Measurements from ENCODE around the gene ZCCHC9.
"Not testable (repeated sequence)": the region's sequence is repeated elsewhere in the genome, so short reads cannot be mapped to it uniquely, and the experiment has no call there.

The ZCCHC9 gene

GRCh38 chr5:81301271-81302015, at the start of gene ZCCHC9:
Gene ZCCHC9, plus strand, starts transcription at chr5:81301587. Its CDS starts 3,171 bp downstream, at chr5:81304758.
- DNase-seq (ENCODE audit: low read depth) = peak; percentile 77

DNA sequence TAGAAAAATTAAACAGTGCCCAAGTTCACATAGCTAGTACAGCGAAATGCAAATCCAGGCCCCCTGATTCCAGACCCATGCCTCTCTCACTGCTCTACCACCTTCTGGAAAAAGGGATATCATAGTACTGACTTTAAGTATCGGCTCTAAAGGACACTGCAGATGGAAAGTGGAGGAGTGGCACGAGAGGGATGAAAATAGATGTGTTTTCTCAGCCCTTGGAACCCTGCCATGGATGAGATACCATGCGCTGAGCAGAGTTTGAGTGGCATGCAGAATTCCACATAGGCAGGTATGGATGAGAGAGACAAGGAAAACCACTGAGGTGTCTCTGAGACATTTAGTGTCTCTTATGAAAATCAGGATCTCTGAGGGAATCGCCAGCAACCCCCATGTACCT, 49.5 kb upstream of the ZCCHC9 start:
- no peak for DNase-seq (ENCODE audit: low read depth)

DNA sequence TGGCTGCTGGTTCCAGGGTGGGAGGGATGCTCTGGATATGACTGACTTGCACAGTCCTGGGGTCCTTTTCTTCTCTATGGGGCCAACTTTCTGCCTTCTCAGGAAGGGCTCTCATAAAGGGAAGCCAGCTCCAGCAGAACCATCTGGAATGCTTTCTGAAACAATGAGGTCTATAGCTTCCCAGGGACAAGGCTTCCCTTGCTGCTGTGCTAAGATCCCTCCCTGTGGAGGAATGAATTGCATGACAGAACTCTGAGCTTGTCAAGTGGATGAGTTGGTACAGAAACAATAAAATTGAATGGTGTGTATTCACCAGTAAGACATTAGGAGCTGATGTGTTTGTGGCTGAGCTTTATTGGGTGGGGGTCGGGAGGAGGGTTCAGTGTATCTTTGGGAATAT, 48.5 kb upstream of the ZCCHC9 start:
- DNase-seq (ENCODE audit: low read depth) = no peak

DNA sequence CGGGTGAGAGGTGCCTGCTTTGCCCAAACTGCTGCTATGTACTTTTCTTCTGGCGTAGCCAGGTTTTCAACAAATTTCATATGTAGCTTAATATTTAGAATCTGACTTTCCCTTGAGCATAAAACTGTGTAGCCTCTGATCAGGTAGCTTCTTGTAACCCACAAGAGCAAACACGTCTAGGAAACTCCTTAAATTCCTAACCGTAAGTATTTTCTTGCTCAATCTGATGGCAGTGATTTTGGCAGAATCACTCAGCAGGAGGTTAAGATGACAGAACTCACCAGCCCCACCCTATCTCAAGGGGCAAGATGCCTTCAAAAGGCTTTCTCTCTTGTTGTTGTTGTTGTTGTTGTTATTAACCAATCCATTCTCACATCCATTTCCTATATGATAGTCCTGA, 47.5 kb upstream of the ZCCHC9 start:
- DNase-seq (ENCODE audit: low read depth) = no peak

DNA sequence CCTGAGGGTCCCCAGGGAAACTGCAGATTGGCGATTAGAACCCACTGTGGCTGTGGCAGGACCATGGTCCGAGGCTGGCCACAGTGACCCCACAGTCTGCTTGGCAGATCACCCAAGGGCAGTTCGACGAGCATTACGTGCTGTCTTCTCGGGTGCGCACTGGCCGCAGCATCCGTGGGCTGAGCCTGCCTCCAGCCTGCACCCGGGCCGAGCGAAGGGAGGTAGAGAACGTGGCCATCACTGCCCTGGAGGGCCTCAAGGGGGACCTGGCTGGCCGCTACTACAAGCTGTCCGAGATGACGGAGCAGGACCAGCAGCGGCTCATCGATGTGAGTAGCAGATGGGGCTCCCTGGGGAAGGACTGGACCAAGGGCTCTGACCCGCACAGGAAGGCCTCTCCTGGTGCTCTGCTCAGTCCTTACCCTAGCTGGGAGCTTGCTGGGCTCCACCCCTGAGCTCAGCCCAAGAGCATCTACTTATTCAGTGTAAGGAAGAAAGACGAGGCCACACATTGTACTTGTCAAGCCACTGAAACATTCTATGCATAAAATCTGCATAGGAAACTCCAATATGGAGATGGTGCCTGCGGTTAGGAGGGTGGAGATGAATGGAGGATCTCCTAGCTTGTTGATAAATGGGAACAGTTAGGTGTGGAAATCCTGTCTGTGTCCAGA, 46.4 kb upstream of the ZCCHC9 start:
- DNase-seq (ENCODE audit: low read depth) = no peak

- DNase-seq (ENCODE audit: low read depth) = no peak
These were observed 44.6 kb upstream of the ZCCHC9 start for GRCh38 chr5:81256766-81257165.

DNA sequence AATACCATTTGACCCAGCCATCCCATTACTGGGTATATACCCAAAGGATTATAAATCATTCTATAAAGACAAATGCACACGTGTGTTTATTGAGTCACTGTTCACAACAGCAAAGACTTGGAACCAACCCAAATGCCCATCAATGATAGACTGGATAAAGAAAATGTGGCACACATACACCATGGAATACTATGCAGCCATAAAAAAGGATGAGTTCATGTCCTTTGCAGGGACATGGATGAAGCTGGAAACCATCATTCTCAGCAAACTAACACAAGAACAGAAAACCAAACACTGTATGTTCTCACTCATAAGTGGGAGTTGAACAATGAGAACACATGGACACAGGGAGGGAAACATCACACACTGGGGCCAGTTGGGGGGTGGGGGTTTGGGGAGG, 38.6 kb upstream of the ZCCHC9 start:
- not testable (repeated sequence) for DNase-seq (ENCODE audit: low read depth)

GRCh38 chr5:81265101-81265500, 36.3 kb upstream of the ZCCHC9 start:
- DNase-seq (ENCODE audit: low read depth) = no peak

GRCh38 chr5:81268521-81269196, 32.7 kb upstream of the ZCCHC9 start:
- peak; percentile 68 for DNase-seq (ENCODE audit: low read depth)

GRCh38 chr5:81269751-81270393, 31.5 kb upstream of the ZCCHC9 start:
- DNase-seq (ENCODE audit: low read depth) = no peak

GRCh38 chr5:81270394-81271027, 30.9 kb upstream of the ZCCHC9 start:
- not testable (repeated sequence) for DNase-seq (ENCODE audit: low read depth)

DNA sequence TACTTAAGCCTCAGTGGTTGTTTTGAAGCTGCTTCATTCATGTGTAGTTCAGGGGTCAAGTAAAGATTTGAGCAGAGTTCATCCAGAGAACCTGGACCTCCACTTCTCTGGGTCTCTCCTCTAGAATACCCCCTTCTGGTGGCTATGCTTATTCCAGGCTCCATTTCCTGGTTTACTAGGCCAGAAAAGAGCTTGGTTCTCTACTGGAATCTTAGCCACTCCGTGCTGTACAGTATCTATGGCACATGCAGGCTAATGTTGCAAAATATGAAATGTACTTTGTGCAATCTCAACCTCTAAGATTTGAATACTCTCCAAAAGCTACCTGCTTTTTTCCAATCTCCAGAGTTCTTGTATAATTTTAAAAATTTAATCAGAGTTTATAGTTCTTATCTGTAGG, 17.4 kb upstream of the ZCCHC9 start:
- DNase-seq (ENCODE audit: low read depth) = no peak

GRCh38 chr5:81286059-81286617, 15.2 kb upstream of the ZCCHC9 start:
- no peak for DNase-seq (ENCODE audit: low read depth)

- DNase-seq (ENCODE audit: low read depth) = no peak
These were observed 13.4 kb upstream of the ZCCHC9 start for GRCh38 chr5:81288021-81288433.

DNA sequence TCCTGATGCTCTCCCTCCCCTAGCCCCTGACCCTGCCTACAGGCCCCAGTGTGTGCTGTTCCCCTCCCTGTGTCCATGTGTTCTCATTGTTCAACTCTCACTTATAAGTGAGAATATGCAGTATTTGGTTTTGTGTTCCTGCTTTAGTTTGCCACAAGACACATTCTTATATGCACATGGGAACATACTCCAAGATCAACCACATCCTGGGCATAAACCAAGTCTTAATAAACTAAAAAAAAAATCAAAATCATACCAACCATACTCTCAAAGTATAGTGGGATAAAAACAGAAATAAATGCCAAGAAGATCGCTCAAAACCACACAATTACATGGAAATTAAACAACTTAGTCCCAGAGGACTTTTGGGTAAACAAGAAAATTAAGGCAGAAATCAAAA, 11.2 kb upstream of the ZCCHC9 start:
- no peak for DNase-seq (ENCODE audit: low read depth)

GRCh38 chr5:81292130-81292529, 9.3 kb upstream of the ZCCHC9 start:
- no peak for DNase-seq (ENCODE audit: low read depth)

- DNase-seq (ENCODE audit: low read depth) = not testable (repeated sequence)
These were observed 7.4 kb upstream of the ZCCHC9 start for GRCh38 chr5:81294021-81294420.

DNA sequence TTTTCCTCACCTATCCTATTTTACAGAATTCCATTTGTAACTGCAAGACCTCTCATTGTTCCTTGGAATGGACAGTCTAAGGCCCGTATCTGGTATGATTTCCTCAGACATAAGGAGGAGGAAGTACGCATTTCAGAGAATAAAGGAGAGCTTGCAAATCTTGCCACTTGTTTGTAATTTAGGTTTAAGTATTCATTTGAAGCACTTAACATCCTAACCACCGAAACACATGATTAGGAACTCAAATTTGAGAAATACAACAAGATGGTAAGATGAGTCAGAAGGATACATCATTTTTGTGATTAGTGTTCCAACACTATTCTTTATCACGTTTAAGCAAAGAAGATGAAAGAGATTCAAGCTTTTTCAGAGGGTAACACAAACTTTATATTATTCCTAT, 3.9 kb upstream of the ZCCHC9 start:
- no peak for DNase-seq (ENCODE audit: low read depth)

GRCh38 chr5:81300921-81301270, 491 bp upstream of the ZCCHC9 start:
- no peak for DNase-seq (ENCODE audit: low read depth)

- DNase-seq (ENCODE audit: low read depth) = no peak
These were observed 1.2 kb downstream of the ZCCHC9 start for GRCh38 chr5:81302596-81302995.

DNA sequence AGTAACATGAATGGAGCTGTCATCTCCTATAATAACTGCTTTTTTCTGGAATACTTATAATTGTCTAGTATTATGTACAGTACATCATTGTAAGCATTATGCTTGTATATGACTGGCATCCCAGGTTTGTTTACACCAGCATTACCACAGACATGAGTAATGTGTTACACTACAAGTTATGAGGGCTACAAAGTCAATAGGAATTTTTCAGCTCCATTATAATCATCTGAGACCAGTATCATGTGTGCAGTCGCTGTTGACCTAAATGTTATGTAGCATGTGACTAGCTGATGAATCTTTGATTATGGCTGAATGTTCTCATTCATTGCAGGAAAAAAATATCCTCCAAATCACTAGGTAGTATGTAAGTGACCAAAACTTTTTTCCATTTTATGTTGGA, 2.2 kb downstream of the ZCCHC9 start:
- peak; percentile 76 for DNase-seq (ENCODE audit: low read depth)

- no peak for DNase-seq (ENCODE audit: low read depth)
These were observed 4.4 kb downstream of the ZCCHC9 start for GRCh38 chr5:81305785-81306184.
